ENCODE measurements around the gene SIPA1. TPM values are rescaled to one million over a fixed set of nuclear protein-coding genes. Genes with fewer than 3 reads are reported as not detected.

The SIPA1 gene
- total and polyA plus RNA-seq, 2 of the 13 experiments (the other 11 are each of a cell fraction or from before 2014, with no cell fraction given) = 5.8 to 7.7 TPM

DNA sequence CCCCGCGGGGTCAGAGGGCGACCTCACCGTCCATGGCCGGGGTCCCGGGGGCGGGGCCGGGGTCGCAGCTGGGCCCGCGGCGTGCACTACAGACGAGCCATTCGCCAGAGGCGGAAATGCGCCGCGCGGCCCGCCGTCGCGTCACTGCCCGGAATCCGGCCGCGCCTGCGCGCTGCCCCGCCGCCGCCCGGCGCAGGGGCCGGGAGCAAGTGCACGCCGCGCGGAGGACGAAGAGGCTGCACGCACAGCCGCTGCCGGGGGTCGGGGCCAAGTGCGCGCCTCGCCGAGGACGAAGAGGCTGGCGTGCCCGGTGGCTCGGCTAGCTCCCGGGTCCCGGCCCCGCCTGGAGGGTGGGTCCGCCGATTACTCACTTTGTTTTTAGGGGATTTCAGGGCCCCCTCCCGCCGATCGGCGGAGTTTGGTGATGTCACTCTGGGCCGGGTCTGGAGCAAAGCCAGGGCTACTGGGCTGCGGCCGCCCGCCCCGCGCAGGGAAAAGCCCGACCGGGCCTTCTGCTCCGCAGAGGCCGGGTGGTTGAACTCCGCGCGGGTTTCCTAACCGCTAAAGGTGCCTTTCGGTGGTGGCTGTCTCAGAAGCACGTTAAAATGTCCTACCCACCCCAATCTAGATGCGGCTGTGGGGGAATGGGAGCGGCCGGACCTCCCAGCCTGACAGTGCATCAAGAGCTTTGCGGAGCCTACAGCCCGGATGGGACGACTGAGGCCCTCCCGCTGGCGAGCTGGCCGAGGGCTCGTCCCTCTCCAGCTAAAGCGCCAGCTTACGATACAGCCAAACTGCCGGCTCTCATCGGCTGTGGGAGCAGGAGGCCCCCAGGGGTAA lies 25.1 kb downstream of the SIPA1 start, which contains the start of gene RELA (continued):
- TF ChIP-seq, protein P1, sequence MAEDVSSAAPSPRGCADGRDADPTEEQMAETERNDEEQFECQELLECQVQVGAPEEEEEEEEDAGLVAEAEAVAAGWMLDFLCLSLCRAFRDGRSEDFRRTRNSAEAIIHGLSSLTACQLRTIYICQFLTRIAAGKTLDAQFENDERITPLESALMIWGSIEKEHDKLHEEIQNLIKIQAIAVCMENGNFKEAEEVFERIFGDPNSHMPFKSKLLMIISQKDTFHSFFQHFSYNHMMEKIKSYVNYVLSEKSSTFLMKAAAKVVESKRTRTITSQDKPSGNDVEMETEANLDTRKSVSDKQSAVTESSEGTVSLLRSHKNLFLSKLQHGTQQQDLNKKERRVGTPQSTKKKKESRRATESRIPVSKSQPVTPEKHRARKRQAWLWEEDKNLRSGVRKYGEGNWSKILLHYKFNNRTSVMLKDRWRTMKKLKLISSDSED (CRISPR knock-in tag; IDR thresholded peaks at IDR 0.05) = no peak
- TF ChIP-seq RELA (CRISPR knock-in tag; IDR thresholded peaks at IDR 0.05) (no peak), ZNF180 (CRISPR knock-in tag; IDR thresholded peaks at IDR 0.05; ENCODE audit: borderline replicate concordance, low read depth) (no peak), ATF1 (CRISPR knock-in tag; IDR thresholded peaks at IDR 0.05) (no peak), EED (CRISPR knock-in tag; IDR thresholded peaks at IDR 0.05) (0 out of 2 replicates have a peak, but pooled peaks have one; percentile 29), RFX3 (CRISPR knock-in tag; IDR thresholded peaks at IDR 0.05) (no peak), ISL2 (CRISPR knock-in tag; IDR thresholded peaks at IDR 0.05) (peak; percentile 57; the same call in 1 of the 2 replicates), ZNF331 (CRISPR knock-in tag; IDR thresholded peaks at IDR 0.05) (peak; percentile 65), ZNF430 (CRISPR knock-in tag; IDR thresholded peaks at IDR 0.05) (peak; percentile 75; the same call in 1 of the 2 replicates), MAFG (CRISPR knock-in tag; IDR thresholded peaks at IDR 0.05) (no peak), ZNF776 (CRISPR knock-in tag; IDR thresholded peaks at IDR 0.05) (no peak), THYN1 (CRISPR knock-in tag; IDR thresholded peaks at IDR 0.05; ENCODE audit: borderline replicate concordance, low read depth) (no peak), ZNF12 (CRISPR knock-in tag; IDR thresholded peaks at IDR 0.05) (no peak), TBP (CRISPR knock-in tag; IDR thresholded peaks at IDR 0.05) (no peak)
- TF ChIP-seq, protein P2, sequence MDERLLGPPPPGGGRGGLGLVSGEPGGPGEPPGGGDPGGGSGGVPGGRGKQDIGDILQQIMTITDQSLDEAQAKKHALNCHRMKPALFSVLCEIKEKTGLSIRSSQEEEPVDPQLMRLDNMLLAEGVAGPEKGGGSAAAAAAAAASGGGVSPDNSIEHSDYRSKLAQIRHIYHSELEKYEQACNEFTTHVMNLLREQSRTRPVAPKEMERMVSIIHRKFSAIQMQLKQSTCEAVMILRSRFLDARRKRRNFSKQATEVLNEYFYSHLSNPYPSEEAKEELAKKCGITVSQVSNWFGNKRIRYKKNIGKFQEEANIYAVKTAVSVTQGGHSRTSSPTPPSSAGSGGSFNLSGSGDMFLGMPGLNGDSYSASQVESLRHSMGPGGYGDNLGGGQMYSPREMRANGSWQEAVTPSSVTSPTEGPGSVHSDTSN (CRISPR knock-in tag; IDR thresholded peaks at IDR 0.05) = no peak
- TF ChIP-seq, protein P3, sequence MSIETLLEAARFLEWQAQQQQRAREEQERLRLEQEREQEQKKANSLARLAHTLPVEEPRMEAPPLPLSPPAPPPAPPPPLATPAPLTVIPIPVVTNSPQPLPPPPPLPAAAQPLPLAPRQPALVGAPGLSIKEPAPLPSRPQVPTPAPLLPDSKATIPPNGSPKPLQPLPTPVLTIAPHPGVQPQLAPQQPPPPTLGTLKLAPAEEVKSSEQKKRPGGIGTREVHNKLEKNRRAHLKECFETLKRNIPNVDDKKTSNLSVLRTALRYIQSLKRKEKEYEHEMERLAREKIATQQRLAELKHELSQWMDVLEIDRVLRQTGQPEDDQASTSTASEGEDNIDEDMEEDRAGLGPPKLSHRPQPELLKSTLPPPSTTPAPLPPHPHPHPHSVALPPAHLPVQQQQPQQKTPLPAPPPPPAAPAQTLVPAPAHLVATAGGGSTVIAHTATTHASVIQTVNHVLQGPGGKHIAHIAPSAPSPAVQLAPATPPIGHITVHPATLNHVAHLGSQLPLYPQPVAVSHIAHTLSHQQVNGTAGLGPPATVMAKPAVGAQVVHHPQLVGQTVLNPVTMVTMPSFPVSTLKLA (IDR thresholded peaks at IDR 0.05) = no peak
- TF ChIP-seq, protein P4, sequence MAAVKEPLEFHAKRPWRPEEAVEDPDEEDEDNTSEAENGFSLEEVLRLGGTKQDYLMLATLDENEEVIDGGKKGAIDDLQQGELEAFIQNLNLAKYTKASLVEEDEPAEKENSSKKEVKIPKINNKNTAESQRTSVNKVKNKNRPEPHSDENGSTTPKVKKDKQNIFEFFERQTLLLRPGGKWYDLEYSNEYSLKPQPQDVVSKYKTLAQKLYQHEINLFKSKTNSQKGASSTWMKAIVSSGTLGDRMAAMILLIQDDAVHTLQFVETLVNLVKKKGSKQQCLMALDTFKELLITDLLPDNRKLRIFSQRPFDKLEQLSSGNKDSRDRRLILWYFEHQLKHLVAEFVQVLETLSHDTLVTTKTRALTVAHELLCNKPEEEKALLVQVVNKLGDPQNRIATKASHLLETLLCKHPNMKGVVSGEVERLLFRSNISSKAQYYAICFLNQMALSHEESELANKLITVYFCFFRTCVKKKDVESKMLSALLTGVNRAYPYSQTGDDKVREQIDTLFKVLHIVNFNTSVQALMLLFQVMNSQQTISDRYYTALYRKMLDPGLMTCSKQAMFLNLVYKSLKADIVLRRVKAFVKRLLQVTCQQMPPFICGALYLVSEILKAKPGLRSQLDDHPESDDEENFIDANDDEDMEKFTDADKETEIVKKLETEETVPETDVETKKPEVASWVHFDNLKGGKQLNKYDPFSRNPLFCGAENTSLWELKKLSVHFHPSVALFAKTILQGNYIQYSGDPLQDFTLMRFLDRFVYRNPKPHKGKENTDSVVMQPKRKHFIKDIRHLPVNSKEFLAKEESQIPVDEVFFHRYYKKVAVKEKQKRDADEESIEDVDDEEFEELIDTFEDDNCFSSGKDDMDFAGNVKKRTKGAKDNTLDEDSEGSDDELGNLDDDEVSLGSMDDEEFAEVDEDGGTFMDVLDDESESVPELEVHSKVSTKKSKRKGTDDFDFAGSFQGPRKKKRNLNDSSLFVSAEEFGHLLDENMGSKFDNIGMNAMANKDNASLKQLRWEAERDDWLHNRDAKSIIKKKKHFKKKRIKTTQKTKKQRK (IDR thresholded peaks at IDR 0.05; ENCODE audit: low read length) = no peak
- TF ChIP-seq, protein P5, sequence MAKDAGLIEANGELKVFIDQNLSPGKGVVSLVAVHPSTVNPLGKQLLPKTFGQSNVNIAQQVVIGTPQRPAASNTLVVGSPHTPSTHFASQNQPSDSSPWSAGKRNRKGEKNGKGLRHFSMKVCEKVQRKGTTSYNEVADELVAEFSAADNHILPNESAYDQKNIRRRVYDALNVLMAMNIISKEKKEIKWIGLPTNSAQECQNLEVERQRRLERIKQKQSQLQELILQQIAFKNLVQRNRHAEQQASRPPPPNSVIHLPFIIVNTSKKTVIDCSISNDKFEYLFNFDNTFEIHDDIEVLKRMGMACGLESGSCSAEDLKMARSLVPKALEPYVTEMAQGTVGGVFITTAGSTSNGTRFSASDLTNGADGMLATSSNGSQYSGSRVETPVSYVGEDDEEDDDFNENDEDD (CRISPR knock-in tag; IDR thresholded peaks at IDR 0.05; ENCODE audit: borderline replicate concordance) = no peak; the same call in 1 of the 2 replicates
